ENCODE data around the gene SKA3.
A peak's percentile ranks its signal among the peaks of the same experiment; 100 is the strongest.
"Not testable (repeated sequence)": the region's sequence is repeated elsewhere in the genome, so short reads cannot be mapped to it uniquely, and the experiment has no call there.

SKA3 gene

GRCh38 chr13:21176215-21176981 lies at the start of gene SKA3, which contains the start of gene MRPL57:
TSS of gene SKA3 (minus strand) at chr13:21176552. CDS start at chr13:21176477, 75 bp downstream.
TSS of gene MRPL57 (plus strand) at chr13:21176658. CDS start at chr13:21176917, 259 bp downstream.
- peak; percentile 88 for DNase-seq (ENCODE audit: low spot score)

DNA sequence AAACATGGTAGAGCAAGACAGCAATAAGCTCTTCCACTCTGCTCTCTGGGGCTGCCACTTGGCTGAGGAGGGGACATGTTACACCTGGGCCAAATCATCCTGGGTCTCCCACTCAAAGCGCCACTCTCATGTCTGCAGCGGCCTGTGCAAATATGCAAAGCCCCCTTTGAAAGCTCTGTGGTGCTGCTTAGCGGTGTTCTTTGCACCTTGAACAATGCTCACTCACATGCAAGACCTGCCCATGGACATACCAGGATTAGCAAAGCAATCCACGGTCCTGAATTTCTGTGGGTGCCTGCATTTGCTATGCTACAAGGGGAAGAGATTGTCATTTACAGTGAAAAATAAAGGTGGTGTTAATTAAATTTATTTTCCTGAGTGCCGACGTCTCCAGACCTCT lies 48.7 kb upstream of the SKA3 start:
- DNase-seq (ENCODE audit: low spot score), result no peak

- DNase-seq (ENCODE audit: low spot score), result no peak
Observed at GRCh38 chr13:21221268-21221667, 44.9 kb upstream of the SKA3 start.

DNA sequence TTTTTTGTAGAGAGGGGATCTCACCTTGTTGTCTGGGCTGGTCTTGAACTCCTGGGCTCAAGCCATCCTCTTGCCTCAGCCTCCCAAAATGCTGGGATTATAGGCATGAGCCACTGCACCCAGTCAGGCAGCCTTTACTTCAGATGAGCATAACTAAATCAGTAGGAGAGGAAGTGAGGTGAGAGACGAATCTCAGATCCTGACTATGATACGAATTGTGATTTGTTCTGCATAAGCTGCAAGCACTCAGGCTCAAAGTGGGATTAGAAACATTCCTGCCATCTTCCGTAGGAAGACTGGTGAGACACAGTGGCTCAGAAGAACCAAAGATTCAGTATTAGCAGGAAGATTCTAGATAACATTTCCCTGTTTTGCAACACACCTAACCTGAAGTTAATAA lies 43.4 kb upstream of the SKA3 start:
- DNase-seq (ENCODE audit: low spot score), result not testable (repeated sequence)

GRCh38 chr13:21219036-21219381 lies 42.7 kb upstream of the SKA3 start:
- DNase-seq (ENCODE audit: low spot score), result no peak

DNA sequence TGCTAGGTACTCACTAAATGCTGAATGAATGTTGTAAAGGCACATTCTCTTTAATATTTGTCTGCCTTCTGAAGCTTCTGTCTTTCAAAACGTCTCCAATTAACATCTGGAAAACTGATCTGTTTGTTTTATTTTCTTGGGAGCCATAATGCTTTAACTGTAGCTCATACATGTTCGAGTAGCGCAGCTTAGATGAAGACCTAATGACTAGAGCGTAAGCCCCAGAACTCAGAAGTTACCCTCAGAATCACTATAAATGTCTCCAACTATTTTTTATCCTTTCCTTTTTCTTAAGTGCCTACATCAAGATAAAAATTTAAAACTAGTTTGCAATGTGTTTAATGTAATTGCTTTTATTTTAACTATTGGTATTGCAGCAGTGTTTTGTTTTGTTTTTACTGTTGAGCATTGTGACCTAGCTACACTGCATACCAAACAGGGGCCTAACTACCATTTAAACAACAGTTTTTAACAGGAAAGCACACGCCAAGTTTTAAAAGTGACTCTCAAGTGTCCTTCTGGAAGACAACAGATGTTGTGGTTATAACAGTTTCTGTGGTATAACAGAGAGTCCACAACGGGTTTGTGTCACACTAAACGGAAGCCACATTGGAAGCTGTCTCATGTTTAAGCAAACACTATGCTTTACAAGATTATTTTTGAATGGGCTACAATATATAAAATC lies 42.1 kb upstream of the SKA3 start:
- DNase-seq (ENCODE audit: low spot score), result no peak

DNA sequence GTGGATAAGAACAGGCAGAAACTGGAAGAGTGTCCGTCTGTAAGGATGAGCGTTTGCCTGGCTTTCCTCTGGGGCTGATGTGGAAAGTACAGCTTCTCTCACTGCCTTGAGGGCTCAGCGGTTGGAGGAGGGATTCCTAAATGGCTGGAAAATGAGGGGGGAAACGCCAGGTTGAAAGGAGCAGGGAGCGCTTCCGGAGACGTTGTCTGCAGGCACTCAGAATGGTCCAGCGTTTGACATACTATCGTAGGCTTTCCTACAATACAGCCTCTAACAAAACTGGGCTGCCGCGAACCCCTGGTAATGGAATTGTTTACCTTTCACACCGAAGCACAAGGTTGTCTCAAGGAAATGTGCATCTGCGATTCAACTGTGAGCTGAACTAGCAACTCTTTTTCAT lies 40.0 kb upstream of the SKA3 start:
- DNase-seq (ENCODE audit: low spot score), result no peak

GRCh38 chr13:21215419-21215818 lies 39.1 kb upstream of the SKA3 start:
- not testable (repeated sequence) for DNase-seq (ENCODE audit: low spot score)

DNA sequence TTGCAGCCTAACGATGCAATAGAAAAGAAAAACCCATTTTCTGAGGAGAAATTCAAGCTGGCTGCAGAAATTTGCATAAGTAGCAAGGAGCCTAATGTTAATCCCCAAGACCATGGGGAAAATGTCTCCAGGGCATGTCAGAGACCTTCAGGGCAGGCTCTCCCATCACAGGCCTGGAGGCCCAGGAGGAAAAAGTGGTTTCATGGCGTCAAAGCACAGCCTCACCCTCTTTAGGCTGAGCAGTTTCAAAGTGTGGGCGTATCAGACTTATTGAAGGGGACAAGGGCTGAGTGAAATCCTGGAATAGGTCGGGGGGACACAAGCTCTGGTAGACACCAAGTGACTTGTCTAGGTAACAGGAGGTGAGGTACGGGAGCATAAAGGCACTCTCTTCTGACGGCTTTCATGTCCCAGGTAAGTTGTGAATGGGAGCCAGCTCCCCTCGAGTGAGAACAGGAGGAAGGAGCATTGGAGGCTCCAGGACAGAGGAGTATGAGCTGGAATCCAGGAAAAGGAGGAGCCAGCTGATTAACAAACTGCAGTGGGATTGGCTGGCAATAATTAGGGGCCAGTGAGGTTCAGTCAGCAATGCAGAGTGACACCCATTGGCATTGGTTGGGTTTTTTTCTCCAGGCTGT lies 35.9 kb upstream of the SKA3 start:
- DNase-seq (ENCODE audit: low spot score), result no peak

DNA sequence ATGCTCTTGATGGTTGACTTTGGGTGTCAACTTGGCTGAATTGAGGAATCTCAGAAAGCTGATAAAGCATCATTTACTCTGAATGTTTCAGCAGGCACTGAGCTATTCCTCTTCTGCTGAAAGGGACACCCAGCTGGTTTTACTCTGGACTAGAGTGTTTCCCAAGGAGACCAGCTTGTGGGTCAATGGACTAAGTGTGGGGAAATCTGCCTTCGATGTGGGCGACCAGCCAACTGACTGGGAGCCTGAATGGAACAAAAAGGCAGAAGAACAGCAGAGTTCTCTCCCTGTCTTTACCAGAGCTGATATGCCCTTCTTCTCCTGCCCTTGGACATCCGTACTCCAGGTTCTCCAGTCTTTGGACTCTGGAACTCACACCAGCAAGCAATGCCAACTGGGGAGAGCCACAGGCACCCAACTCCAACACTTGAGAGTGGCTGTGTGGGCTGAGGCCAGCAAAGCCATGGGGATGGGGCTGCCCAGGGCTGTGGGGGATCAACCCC lies 32.4 kb upstream of the SKA3 start:
- no peak for DNase-seq (ENCODE audit: low spot score)

GRCh38 chr13:21202767-21203531 lies 26.6 kb upstream of the SKA3 start:
- DNase-seq (ENCODE audit: low spot score), result no peak

DNA sequence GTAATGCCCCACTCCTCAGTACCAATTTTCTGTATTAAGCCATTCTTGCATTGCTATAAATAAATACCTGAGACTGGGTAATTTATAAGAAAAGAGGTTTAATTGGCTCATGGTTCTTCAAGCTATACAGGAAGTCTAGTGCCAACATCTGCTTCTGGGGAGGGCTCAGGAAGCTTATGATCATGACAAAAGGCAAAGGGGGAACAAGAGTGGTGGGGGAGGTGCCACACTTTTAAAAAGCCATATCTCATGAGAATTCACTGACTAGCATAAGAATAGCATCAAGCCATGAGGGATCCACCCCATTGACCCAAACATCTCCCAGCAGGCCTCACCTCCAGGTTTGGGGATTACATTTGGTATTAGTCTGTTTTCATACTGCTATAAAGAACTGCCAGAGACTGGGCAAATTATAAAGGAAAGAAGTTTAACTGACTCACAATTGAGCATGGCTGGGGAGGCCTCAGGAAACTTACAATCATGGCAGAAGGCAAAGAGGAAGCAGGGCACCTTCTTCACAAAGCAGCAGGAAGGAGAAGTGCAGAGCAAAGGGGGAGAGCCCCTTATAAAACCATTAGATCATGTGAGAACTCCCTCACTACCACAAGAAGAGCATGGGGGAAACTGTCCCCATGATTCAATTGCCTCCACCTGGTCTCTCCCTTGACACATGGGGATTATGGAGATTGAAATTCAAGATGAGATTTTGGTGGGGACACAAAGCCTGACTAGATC lies 25.3 kb upstream of the SKA3 start:
- DNase-seq (ENCODE audit: low spot score), result not testable (repeated sequence)

DNA sequence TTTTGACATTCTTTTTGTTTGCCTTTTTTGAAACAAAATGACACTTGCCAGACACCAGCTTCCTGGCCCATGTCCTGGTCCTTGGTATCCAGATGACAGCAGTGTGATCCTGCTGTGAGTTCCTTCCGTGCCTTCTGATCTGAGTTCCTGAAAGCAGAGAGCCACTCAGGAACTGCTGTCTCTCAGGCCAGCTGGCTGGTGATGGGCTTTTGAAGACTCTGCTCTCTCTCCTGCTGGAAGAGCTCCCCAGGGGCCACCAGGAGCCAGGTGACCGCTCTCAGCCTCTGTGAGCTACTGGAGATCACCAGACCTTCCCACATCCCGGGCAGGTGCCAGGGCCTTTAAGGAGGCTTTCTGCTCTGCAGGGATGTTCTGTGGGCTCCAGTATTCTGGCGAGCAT lies 22.0 kb upstream of the SKA3 start:
- not testable (repeated sequence) for DNase-seq (ENCODE audit: low spot score)

DNA sequence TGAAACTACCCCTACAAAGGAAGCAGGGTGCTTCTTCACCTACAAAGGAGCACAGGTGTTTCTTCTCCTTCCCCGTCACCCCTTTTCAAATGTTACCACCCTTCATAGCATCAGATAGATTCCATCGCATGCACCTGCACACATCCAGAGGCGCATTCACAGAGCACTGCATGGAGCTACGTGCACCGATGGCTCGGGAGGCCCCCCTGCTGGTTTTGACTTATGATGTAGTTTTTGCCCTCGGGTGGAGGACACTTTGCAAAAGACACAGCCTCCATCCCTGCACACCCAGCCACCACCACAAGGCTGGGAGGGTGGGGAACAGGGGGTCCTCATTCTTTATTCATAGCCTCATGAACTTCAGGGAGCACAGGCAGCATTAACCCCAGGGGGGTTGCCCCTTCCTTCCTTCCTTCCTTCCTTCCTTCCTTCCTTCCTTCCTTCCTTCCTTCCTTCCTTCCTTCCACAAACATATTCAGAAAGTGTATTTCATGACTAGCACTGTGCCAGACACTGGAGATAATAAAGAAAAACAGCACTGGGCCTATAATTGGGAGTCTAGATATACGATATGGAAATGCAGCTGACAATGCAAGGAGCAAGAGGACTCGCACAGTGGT lies 21.4 kb upstream of the SKA3 start:
- not testable (repeated sequence) for DNase-seq (ENCODE audit: low spot score)

GRCh38 chr13:21194756-21195155 lies 18.4 kb upstream of the SKA3 start:
- DNase-seq (ENCODE audit: low spot score), result not testable (repeated sequence)

GRCh38 chr13:21186410-21186809 lies 10.1 kb upstream of the SKA3 start:
- not testable (repeated sequence) for DNase-seq (ENCODE audit: low spot score)

GRCh38 chr13:21181671-21182070 lies 5.3 kb upstream of the SKA3 start:
- no peak for DNase-seq (ENCODE audit: low spot score)

DNA sequence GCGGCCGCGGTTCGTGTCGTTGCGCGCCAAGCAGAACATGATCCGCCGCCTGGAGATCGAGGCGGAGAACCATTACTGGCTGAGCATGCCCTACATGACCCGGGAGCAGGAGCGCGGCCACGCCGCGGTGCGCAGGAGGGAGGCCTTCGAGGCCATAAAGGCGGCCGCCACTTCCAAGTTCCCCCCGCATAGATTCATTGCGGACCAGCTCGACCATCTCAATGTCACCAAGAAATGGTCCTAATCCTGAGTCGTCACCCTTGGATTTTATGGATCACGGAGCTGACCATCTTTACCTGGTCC lies 581 bp upstream of the SKA3 start:
- DNase-seq (ENCODE audit: low spot score), result no peak

- DNase-seq (ENCODE audit: low spot score), result no peak
Observed at GRCh38 chr13:21175656-21176214, 617 bp downstream of the SKA3 start.

GRCh38 chr13:21173767-21174166 lies 2.6 kb downstream of the SKA3 start:
- DNase-seq (ENCODE audit: low spot score), result not testable (repeated sequence)

DNA sequence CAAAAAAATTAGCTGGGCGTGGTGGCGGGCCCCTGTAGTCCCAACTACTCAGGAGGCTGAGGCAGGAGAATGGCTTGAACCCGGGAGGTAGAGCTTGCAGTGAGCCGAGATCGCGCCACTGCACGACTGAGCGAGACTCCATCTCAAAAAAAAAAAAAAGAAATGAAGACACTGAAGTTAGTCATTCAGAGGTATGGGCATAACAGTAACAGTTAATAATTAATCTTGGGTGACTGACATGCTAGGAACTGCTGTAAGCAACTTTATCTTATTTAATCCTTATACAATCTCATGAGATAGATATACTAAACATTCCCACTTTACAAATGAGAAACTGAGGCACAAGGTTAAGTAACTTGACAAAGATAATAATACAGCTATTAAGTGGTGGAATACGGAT lies 4.9 kb downstream of the SKA3 start:
- no peak for DNase-seq (ENCODE audit: low spot score)

Measured in hematopoietic multipotent progenitor cell treated with erythropoietin and hydrocortisone succinate and interleukin-3 and kit ligand, for 17 days (in vitro differentiated cells).